ENCODE data around the gene CYP46A1. TPM values are rescaled to one million over a fixed set of nuclear protein-coding genes. Genes with fewer than 3 reads are reported as not detected.
A peak's percentile ranks its signal among the peaks of the same experiment; 100 is the strongest.

Gene CYP46A1
- total RNA-seq, 1 experiment from 2014 or later: not detected

- H3K4me3 ChIP-seq: no peak overlapping the region
- peaks cover 18% of the 10 kb centered on the region; the same call in 1 of the 2 replicates for H3F3A ChIP-seq (ENCODE audit: insufficient read depth, low read depth)
- peak in 1 of 2 experiments; percentile 91 for DNase-seq
- H2AFZ ChIP-seq: no peak overlapping the region
- H3K9me2 ChIP-seq (ENCODE audit: insufficient read depth): no peaks in the 10 kb centered on the region
- H3K27me3 ChIP-seq (ENCODE audit: insufficient read depth, low read depth): no peaks in the 10 kb centered on the region
- H3K4me1 ChIP-seq (replicated peaks; ENCODE audit: insufficient read depth): peaks cover 59% of the 10 kb centered on the region
- H3K36me3 ChIP-seq (ENCODE audit: low read depth): no peaks in the 10 kb centered on the region
- no peaks in the 10 kb centered on the region for H3K9me3 ChIP-seq (ENCODE audit: insufficient read depth, low read depth)
- TF ChIP-seq EZH2 (IDR thresholded peaks at IDR 0.05; ENCODE audit: low read depth) (no peak), CTCF (conservative IDR thresholded peaks at IDR 0.05) (no peak)
- peak overlapping the region; percentile 76 for H3K27ac ChIP-seq
- no peaks in the 10 kb centered on the region for H4K20me1 ChIP-seq (ENCODE audit: insufficient read depth)
- peak overlapping the region; percentile 21 for H3K4me2 ChIP-seq
- intact Hi-C loops (cut with micrococcal nuclease; ENCODE audit: unreplicated experiment): no loop called here
- H3K79me2 ChIP-seq (ENCODE audit: low read depth): no peaks in the 10 kb centered on the region
- no TSS peak for BruUV-seq (replicated peaks)
- ChIA-PET CTCF (no interaction called here), POLR2A (ENCODE audit: unreplicated experiment) (no interaction called here)
These were observed 73.4 kb downstream of the CYP46A1 start for GRCh38 chr14:99757331-99758070.

- intact Hi-C loops (cut with micrococcal nuclease; ENCODE audit: unreplicated experiment): no loop called here
- H4K20me1 ChIP-seq (ENCODE audit: insufficient read depth): no peaks in the 10 kb centered on the region
- no peaks in the 10 kb centered on the region for H3K9me3 ChIP-seq (ENCODE audit: insufficient read depth, low read depth)
- TF ChIP-seq CTCF (conservative IDR thresholded peaks at IDR 0.05) (no peak), EZH2 (IDR thresholded peaks at IDR 0.05; ENCODE audit: low read depth) (no peak)
- H3K36me3 ChIP-seq (ENCODE audit: low read depth): no peaks in the 10 kb centered on the region
- ChIA-PET CTCF (no interaction called here), POLR2A (ENCODE audit: unreplicated experiment) (no interaction called here)
- peaks cover 52% of the 10 kb centered on the region for H3K4me1 ChIP-seq (replicated peaks; ENCODE audit: insufficient read depth)
- no peak overlapping the region for H3K4me3 ChIP-seq
- DNase-seq: peak in 1 of 2 experiments; percentile 76
- peak overlapping the region; percentile 21 for H3K4me2 ChIP-seq
- no peak overlapping the region for H2AFZ ChIP-seq
- BruUV-seq (replicated peaks): no TSS peak
- peaks cover 18% of the 10 kb centered on the region; the same call in 1 of the 2 replicates for H3F3A ChIP-seq (ENCODE audit: insufficient read depth, low read depth)
- H3K9me2 ChIP-seq (ENCODE audit: insufficient read depth): no peaks in the 10 kb centered on the region
- H3K27me3 ChIP-seq (ENCODE audit: insufficient read depth, low read depth): no peaks in the 10 kb centered on the region
- H3K27ac ChIP-seq: peak overlapping the region; percentile 76
- no peaks in the 10 kb centered on the region for H3K79me2 ChIP-seq (ENCODE audit: low read depth)
These were observed 74.2 kb downstream of the CYP46A1 start for GRCh38 chr14:99758121-99758821.

- H3K4me1 ChIP-seq (replicated peaks; ENCODE audit: insufficient read depth): peaks cover 45% of the 10 kb centered on the region
- H3K4me2 ChIP-seq: no peak overlapping the region
- peaks cover 18% of the 10 kb centered on the region; the same call in 1 of the 2 replicates for H3F3A ChIP-seq (ENCODE audit: insufficient read depth, low read depth)
- no peak overlapping the region for H3K27ac ChIP-seq
- intact Hi-C loops (cut with micrococcal nuclease; ENCODE audit: unreplicated experiment): no loop called here
- CTCF ChIA-PET: no interaction called here
- no peak overlapping the region for H2AFZ ChIP-seq
- H3K27me3 ChIP-seq (ENCODE audit: insufficient read depth, low read depth): no peaks in the 10 kb centered on the region
- H3K4me3 ChIP-seq: no peak overlapping the region
- no peak for DNase-seq
- TF ChIP-seq CTCF (conservative IDR thresholded peaks at IDR 0.05) (no peak), EZH2 (IDR thresholded peaks at IDR 0.05; ENCODE audit: low read depth) (no peak)
- no TSS peak for BruUV-seq (replicated peaks)
- H3K9me3 ChIP-seq (ENCODE audit: insufficient read depth, low read depth): no peaks in the 10 kb centered on the region
- POLR2A ChIA-PET (ENCODE audit: unreplicated experiment): no interaction called here
- H3K36me3 ChIP-seq (ENCODE audit: low read depth): no peaks in the 10 kb centered on the region
- no peaks in the 10 kb centered on the region for H3K79me2 ChIP-seq (ENCODE audit: low read depth)
- no peaks in the 10 kb centered on the region for H3K9me2 ChIP-seq (ENCODE audit: insufficient read depth)
- H4K20me1 ChIP-seq (ENCODE audit: insufficient read depth): no peaks in the 10 kb centered on the region
These were observed 74.9 kb downstream of the CYP46A1 start for GRCh38 chr14:99758872-99759545.
